GM23338 (cell line): ENCODE results near the gene RBP3. TPM values are rescaled to one million over a fixed set of nuclear protein-coding genes. Genes with fewer than 3 reads are reported as not detected.

Experiments
- ATAC-seq: fragments of 200-7000 bp; cut with Tn5 transposase; 3 replicates; pipeline ENCODE4 v1.9.1; 2020
- DNase-seq: peaks from one replicate; pipeline ENCODE4 v3.0.0-alpha.2; 2015; ENCODE audit warnings: low spot score
- H2AFZ ChIP-seq: fragments of 200-600 bp; sonication (generic); 2 replicates; pipeline ENCODE4 v1.8.0; 2016; ENCODE audit warnings: antibody characterized with exemption, mild to moderate bottlenecking, moderate library complexity
- H3F3A ChIP-seq: fragments of 200-600 bp; sonication (generic); replicated peaks from 2 replicates; pipeline ENCODE4 v1.8.0; 2017; ENCODE audit warnings: antibody characterized with exemption, mixed run types, low read depth
- H3K27ac ChIP-seq: fragments of 200-600 bp; sonication (generic); 2 replicates; pipeline ENCODE4 v1.6.1; 2016; ENCODE audit warnings: low read depth
- H3K27me3 ChIP-seq: fragments of 200-600 bp; sonication (generic); 2 replicates; pipeline ENCODE4 v1.8.0; 2016; ENCODE audit warnings: mild to moderate bottlenecking, mixed run types, moderate library complexity; ENCODE audit not compliant: insufficient read depth
- H3K36me3 ChIP-seq: fragments of 200-600 bp; sonication (generic); 2 replicates; pipeline ENCODE4 v1.8.0; 2016; ENCODE audit warnings: mild to moderate bottlenecking; ENCODE audit not compliant: insufficient read depth
- H3K4me1 ChIP-seq: fragments of 200-600 bp; sonication (generic); 2 replicates; pipeline ENCODE4 v1.8.0; 2016; ENCODE audit warnings: mild to moderate bottlenecking, moderate library complexity; ENCODE audit not compliant: insufficient read depth
- H3K4me2 ChIP-seq: fragments of 200-600 bp; sonication (generic); 2 replicates; pipeline ENCODE4 v1.7.1; 2017; ENCODE audit warnings: mixed run types
- H3K4me3 ChIP-seq: fragments of 200-600 bp; sonication (generic); 2 replicates; pipeline ENCODE4 v1.6.1; 2016; ENCODE audit warnings: mixed run types
- H3K79me2 ChIP-seq: fragments of 200-600 bp; sonication (generic); replicated peaks from 2 replicates; pipeline ENCODE4 v1.8.0; 2017; ENCODE audit warnings: mild to moderate bottlenecking; ENCODE audit not compliant: insufficient read depth
- H3K9me2 ChIP-seq: fragments of 200-600 bp; sonication (generic); 2 replicates; pipeline ENCODE4 v1.8.0; 2017; ENCODE audit not compliant: insufficient read depth
- H4K20me1 ChIP-seq: fragments of 200-600 bp; sonication (generic); replicated peaks from 2 replicates; pipeline ENCODE4 v1.8.0; 2017; ENCODE audit warnings: mild to moderate bottlenecking; ENCODE audit not compliant: insufficient read depth
- H3K27ac Mint-ChIP-seq: 2 replicates; pipeline ENCODE4 v1.8.0; 2020; ENCODE audit warnings: inconsistent platforms, mild to moderate bottlenecking, moderate library complexity, mixed read lengths
- H3K27me3 Mint-ChIP-seq: 3 replicates; pipeline ENCODE4 v1.8.0; 2022; ENCODE audit warnings: low read depth, mild to moderate bottlenecking, moderate library complexity, mixed read lengths, inconsistent platforms; ENCODE audit not compliant: insufficient read depth, poor library complexity
- H3K36me3 Mint-ChIP-seq: 3 replicates; pipeline ENCODE4 v1.8.0; 2021; ENCODE audit warnings: low read depth, mild to moderate bottlenecking, inconsistent platforms, moderate library complexity, mixed read lengths
- H3K4me1 Mint-ChIP-seq: 3 replicates; pipeline ENCODE4 v1.8.0; 2020; ENCODE audit warnings: mild to moderate bottlenecking, inconsistent platforms, mixed read lengths
- H3K4me3 Mint-ChIP-seq: 3 replicates; pipeline ENCODE4 v1.8.0; 2021; ENCODE audit warnings: moderate library complexity, mild to moderate bottlenecking, inconsistent platforms, mixed read lengths
- H3K9me3 Mint-ChIP-seq: 3 replicates; pipeline ENCODE4 v1.8.0; 2020; ENCODE audit warnings: moderate library complexity, mild to moderate bottlenecking, inconsistent platforms, mixed read lengths
- NANOG ChIP-seq: IDR thresholded peaks from 2 replicates; pipeline ENCODE4 v1.6.1; 2016; ENCODE audit warnings: antibody characterized with exemption, borderline replicate concordance
- STAT1 ChIP-seq: IDR thresholded peaks from one replicate; pipeline ENCODE4 v1.6.1; 2016; ENCODE audit warnings: antibody characterized with exemption; ENCODE audit not compliant: unreplicated experiment
- ZNF114 ChIP-seq: fragments of 250-450 bp; sonication (Bioruptor Pico); IDR thresholded peaks from 2 replicates; pipeline ENCODE4 v1.5.0; 2020; ENCODE audit warnings: mild to moderate bottlenecking, moderate library complexity
- polyA plus RNA-seq: library from polyadenylated mRNA; unstranded; fragments of >200 nt; fragmentation: Nextera tagmentation; extraction: Ambion mirVana; gene quantifications from 2 replicates; pipeline ENCODE4 v1.2.1, GENCODE V29; 2016
- total RNA-seq: library from RNA; depleted of rRNA; stranded (reverse); fragments of >200 nt; shearing (Covaris generic); gene quantifications from 2 replicates; pipeline ENCODE4 v1.2.3, GENCODE V29; 2014
- TF ChIP-seq, protein P1 (sequence below): IDR thresholded peaks from one replicate; pipeline ENCODE4 v1.6.1; 2018; ENCODE audit warnings: antibody characterized with exemption; ENCODE audit not compliant: unreplicated experiment
- TF ChIP-seq, protein P2 (sequence below): IDR thresholded peaks from 2 replicates; pipeline ENCODE4 v1.6.1; 2016; ENCODE audit warnings: antibody characterized with exemption
- TF ChIP-seq, protein P3 (sequence below): fragments of 250-450 bp; sonication (Bioruptor Pico); IDR thresholded peaks from 2 replicates; pipeline ENCODE4 v1.5.0; 2020; ENCODE audit warnings: mild to moderate bottlenecking, moderate library complexity

The RBP3 gene
- total and polyA plus RNA-seq, 2 experiments from 2014 or later: not detected

DNA sequence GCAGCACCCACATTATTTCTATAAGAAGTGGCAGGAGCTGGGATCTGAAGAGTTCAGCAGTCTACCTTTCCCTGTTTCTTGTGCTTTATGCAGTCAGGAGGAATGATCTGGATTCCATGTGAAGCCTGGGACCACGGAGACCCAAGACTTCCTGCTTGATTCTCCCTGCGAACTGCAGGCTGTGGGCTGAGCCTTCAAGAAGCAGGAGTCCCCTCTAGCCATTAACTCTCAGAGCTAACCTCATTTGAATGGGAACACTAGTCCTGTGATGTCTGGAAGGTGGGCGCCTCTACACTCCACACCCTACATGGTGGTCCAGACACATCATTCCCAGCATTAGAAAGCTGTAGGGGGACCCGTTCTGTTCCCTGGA, 874 bp upstream of the RBP3 start:
- H3K27ac Mint-ChIP-seq: no peak overlapping the region
- peaks cover 18% of the 10 kb centered on the region for H3K4me1 Mint-ChIP-seq
- Histone ChIP-seq H2AFZ (no peak overlapping the region), H3K79me2 (no peaks in the 10 kb centered on the region), H3F3A (no peaks in the 10 kb centered on the region), H3K4me1 (peaks cover 2% of the 10 kb centered on the region; the same call in 1 of the 2 replicates), H4K20me1 (no peaks in the 10 kb centered on the region), H3K27me3 (no peaks in the 10 kb centered on the region), H3K4me2 (no peak overlapping the region), H3K36me3 (no peaks in the 10 kb centered on the region), H3K27ac (no peak overlapping the region), H3K9me2 (no peaks in the 10 kb centered on the region; the same call in 1 of the 2 replicates), H3K4me3 (no peak overlapping the region)
- ATAC-seq (no peak), DNase-seq (no peak)
- peaks cover 6% of the 10 kb centered on the region for H3K27me3 Mint-ChIP-seq
- no peaks in the 10 kb centered on the region for H3K36me3 Mint-ChIP-seq
- H3K4me3 Mint-ChIP-seq: no peak overlapping the region
- TF ChIP-seq STAT1 (no peak), NANOG (no peak), ZNF114 (CRISPR knock-in tag) (no peak)
- TF ChIP-seq, protein P1, sequence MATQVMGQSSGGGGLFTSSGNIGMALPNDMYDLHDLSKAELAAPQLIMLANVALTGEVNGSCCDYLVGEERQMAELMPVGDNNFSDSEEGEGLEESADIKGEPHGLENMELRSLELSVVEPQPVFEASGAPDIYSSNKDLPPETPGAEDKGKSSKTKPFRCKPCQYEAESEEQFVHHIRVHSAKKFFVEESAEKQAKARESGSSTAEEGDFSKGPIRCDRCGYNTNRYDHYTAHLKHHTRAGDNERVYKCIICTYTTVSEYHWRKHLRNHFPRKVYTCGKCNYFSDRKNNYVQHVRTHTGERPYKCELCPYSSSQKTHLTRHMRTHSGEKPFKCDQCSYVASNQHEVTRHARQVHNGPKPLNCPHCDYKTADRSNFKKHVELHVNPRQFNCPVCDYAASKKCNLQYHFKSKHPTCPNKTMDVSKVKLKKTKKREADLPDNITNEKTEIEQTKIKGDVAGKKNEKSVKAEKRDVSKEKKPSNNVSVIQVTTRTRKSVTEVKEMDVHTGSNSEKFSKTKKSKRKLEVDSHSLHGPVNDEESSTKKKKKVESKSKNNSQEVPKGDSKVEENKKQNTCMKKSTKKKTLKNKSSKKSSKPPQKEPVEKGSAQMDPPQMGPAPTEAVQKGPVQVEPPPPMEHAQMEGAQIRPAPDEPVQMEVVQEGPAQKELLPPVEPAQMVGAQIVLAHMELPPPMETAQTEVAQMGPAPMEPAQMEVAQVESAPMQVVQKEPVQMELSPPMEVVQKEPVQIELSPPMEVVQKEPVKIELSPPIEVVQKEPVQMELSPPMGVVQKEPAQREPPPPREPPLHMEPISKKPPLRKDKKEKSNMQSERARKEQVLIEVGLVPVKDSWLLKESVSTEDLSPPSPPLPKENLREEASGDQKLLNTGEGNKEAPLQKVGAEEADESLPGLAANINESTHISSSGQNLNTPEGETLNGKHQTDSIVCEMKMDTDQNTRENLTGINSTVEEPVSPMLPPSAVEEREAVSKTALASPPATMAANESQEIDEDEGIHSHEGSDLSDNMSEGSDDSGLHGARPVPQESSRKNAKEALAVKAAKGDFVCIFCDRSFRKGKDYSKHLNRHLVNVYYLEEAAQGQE: no peak
- TF ChIP-seq, protein P2, sequence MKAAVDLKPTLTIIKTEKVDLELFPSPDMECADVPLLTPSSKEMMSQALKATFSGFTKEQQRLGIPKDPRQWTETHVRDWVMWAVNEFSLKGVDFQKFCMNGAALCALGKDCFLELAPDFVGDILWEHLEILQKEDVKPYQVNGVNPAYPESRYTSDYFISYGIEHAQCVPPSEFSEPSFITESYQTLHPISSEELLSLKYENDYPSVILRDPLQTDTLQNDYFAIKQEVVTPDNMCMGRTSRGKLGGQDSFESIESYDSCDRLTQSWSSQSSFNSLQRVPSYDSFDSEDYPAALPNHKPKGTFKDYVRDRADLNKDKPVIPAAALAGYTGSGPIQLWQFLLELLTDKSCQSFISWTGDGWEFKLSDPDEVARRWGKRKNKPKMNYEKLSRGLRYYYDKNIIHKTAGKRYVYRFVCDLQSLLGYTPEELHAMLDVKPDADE: no peak
- TF ChIP-seq, protein P3, sequence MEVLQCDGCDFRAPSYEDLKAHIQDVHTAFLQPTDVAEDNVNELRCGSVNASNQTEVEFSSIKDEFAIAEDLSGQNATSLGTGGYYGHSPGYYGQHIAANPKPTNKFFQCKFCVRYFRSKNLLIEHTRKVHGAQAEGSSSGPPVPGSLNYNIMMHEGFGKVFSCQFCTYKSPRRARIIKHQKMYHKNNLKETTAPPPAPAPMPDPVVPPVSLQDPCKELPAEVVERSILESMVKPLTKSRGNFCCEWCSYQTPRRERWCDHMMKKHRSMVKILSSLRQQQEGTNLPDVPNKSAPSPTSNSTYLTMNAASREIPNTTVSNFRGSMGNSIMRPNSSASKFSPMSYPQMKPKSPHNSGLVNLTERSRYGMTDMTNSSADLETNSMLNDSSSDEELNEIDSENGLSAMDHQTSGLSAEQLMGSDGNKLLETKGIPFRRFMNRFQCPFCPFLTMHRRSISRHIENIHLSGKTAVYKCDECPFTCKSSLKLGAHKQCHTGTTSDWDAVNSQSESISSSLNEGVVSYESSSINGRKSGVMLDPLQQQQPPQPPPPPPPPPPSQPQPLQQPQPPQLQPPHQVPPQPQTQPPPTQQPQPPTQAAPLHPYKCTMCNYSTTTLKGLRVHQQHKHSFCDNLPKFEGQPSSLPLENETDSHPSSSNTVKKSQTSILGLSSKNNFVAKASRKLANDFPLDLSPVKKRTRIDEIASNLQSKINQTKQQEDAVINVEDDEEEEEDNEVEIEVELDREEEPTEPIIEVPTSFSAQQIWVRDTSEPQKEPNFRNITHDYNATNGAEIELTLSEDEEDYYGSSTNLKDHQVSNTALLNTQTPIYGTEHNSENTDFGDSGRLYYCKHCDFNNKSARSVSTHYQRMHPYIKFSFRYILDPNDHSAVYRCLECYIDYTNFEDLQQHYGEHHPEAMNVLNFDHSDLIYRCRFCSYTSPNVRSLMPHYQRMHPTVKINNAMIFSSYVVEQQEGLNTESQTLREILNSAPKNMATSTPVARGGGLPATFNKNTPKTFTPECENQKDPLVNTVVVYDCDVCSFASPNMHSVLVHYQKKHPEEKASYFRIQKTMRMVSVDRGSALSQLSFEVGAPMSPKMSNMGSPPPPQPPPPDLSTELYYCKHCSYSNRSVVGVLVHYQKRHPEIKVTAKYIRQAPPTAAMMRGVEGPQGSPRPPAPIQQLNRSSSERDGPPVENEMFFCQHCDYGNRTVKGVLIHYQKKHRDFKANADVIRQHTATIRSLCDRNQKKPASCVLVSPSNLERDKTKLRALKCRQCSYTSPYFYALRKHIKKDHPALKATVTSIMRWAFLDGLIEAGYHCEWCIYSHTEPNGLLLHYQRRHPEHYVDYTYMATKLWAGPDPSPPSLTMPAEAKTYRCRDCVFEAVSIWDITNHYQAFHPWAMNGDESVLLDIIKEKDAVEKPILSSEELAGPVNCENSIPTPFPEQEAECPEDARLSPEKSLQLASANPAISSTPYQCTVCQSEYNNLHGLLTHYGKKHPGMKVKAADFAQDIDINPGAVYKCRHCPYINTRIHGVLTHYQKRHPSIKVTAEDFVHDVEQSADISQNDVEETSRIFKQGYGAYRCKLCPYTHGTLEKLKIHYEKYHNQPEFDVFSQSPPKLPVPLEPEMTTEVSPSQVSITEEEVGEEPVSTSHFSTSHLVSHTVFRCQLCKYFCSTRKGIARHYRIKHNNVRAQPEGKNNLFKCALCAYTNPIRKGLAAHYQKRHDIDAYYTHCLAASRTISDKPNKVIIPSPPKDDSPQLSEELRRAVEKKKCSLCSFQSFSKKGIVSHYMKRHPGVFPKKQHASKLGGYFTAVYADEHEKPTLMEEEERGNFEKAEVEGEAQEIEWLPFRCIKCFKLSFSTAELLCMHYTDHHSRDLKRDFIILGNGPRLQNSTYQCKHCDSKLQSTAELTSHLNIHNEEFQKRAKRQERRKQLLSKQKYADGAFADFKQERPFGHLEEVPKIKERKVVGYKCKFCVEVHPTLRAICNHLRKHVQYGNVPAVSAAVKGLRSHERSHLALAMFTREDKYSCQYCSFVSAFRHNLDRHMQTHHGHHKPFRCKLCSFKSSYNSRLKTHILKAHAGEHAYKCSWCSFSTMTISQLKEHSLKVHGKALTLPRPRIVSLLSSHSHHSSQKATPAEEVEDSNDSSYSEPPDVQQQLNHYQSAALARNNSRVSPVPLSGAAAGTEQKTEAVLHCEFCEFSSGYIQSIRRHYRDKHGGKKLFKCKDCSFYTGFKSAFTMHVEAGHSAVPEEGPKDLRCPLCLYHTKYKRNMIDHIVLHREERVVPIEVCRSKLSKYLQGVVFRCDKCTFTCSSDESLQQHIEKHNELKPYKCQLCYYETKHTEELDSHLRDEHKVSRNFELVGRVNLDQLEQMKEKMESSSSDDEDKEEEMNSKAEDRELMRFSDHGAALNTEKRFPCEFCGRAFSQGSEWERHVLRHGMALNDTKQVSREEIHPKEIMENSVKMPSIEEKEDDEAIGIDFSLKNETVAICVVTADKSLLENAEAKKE: no peak
- H3K9me3 Mint-ChIP-seq: no peaks in the 10 kb centered on the region
